Measurements from ENCODE around the gene EHBP1. TPM values are rescaled to one million over a fixed set of nuclear protein-coding genes. Genes with fewer than 3 reads are reported as not detected.

The EHBP1 gene
- polyA plus RNA-seq, 3 donors, result 4.2 to 6.1 (median 6.0) TPM

DNA sequence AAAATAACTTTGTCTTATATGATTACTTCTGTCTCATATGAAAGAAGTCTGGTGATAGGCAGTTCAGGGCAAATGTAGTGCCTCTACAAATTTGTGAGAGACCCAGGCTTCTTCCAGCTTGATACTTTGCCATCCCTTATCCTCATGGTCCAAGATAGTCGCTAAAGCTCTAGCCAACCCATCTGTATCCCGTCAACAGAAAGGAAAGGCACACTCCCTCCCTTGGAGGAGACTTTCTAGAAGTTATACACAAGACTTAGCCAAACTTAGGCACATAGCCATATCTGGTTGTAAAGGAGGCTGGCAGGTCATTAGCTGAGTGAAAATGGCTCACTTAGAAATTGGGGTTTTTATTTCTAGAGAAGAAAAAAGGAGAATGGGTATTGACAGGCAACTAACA lies 14.3 kb upstream of the EHBP1 start:
- Histone ChIP-seq H2AFZ (ENCODE audit: insufficient read depth, low read depth, low read length, poor library complexity, severe bottlenecking) (no peak overlapping the region), H3K4me2 (replicated peaks; ENCODE audit: extremely low read depth, low read length, poor library complexity, severe bottlenecking) (no peak overlapping the region), H4K20me1 (ENCODE audit: insufficient read depth, low read length) (no peaks in the 10 kb centered on the region), H3K9me3 (replicated peaks in 1 of 2; ENCODE audit: control insufficient read depth in 1 of 2, insufficient read depth in 1 of 2, low read length in 2 of 2) (no peaks in the 10 kb centered on the region), H3K79me2 (ENCODE audit: insufficient read depth, low read length) (no peaks in the 10 kb centered on the region), H3K4me1 (ENCODE audit: control insufficient read depth in 1 of 2, insufficient read depth in 2 of 2, low read length in 2 of 2) (no peaks in the 10 kb centered on the region), H3K36me3 (replicated peaks in 1 of 2; ENCODE audit: control insufficient read depth in 1 of 2, insufficient read depth in 2 of 2, low read length in 2 of 2) (no peaks in the 10 kb centered on the region), H3K27ac (ENCODE audit: low read depth in 1 of 2, low read length in 2 of 2) (no peak overlapping the region), H3K4me3 (replicated peaks in 1 of 3; ENCODE audit: low read depth in 2 of 3, low read length in 3 of 3) (no peak overlapping the region), H3K9ac (ENCODE audit: insufficient read depth, low read length, poor library complexity, severe bottlenecking) (no peak overlapping the region), H3K27me3 (ENCODE audit: control insufficient read depth in 2 of 2, insufficient read depth in 2 of 2, low read length in 2 of 2) (no peaks in the 10 kb centered on the region)
- DNase-seq, result no peak
- no peaks in the 10 kb centered on the region for H3K4me1 Mint-ChIP-seq
- no peak overlapping the region for H3K27ac Mint-ChIP-seq
- no peaks in the 10 kb centered on the region for H3K36me3 Mint-ChIP-seq
- WGBS (ENCODE audit: insufficient coverage), result no CpG with 5 or more reads among the region's 2 CpGs
- peaks cover 0 to 2% (median 0%) of the 10 kb centered on the region in 7 donors for H3K9me3 Mint-ChIP-seq
- intact Hi-C loops (cut with micrococcal nuclease), result no loop called here
- no peak overlapping the region for H3K4me3 Mint-ChIP-seq
- H3K27me3 Mint-ChIP-seq (ENCODE audit: low read depth in 3 of 3), result peaks cover 0 to 5% (median 1%) of the 10 kb centered on the region in 3 donors
- TF ChIP-seq, protein P1, sequence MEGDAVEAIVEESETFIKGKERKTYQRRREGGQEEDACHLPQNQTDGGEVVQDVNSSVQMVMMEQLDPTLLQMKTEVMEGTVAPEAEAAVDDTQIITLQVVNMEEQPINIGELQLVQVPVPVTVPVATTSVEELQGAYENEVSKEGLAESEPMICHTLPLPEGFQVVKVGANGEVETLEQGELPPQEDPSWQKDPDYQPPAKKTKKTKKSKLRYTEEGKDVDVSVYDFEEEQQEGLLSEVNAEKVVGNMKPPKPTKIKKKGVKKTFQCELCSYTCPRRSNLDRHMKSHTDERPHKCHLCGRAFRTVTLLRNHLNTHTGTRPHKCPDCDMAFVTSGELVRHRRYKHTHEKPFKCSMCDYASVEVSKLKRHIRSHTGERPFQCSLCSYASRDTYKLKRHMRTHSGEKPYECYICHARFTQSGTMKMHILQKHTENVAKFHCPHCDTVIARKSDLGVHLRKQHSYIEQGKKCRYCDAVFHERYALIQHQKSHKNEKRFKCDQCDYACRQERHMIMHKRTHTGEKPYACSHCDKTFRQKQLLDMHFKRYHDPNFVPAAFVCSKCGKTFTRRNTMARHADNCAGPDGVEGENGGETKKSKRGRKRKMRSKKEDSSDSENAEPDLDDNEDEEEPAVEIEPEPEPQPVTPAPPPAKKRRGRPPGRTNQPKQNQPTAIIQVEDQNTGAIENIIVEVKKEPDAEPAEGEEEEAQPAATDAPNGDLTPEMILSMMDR (IDR thresholded peaks at IDR 0.05), result no peak

DNA sequence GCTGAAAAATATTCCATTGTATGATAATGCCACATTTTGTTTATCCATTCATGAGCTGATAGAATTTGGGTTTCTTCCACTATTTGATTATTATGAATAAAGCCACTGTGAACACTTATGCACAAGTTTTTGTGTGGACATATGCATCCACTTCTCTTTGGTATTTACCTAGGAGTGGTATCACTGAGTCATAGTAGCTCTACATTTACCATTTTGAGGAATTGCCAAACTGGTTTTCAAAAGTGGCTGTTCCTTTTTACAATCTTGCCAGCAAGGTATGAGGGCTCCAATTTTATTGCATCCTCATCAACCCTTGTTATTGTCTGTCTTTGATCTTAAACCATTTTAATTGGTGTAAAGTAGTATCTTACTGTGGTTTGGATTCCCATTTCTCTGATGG lies 13.3 kb upstream of the EHBP1 start:
- Mint-ChIP-seq H3K36me3 (no peaks in the 10 kb centered on the region), H3K27ac (no peak overlapping the region), H3K4me1 (no peaks in the 10 kb centered on the region), H3K4me3 (no peak overlapping the region), H3K9me3 (peaks cover 0 to 4% (median 0%) of the 10 kb centered on the region in 7 donors), H3K27me3 (ENCODE audit: low read depth in 3 of 3) (peaks cover 0 to 2% (median 1%) of the 10 kb centered on the region in 3 donors)
- no peak for DNase-seq
- no peaks in the 10 kb centered on the region for H3K36me3 ChIP-seq (replicated peaks in 1 of 2; ENCODE audit: control insufficient read depth in 1 of 2, insufficient read depth in 2 of 2, low read length in 2 of 2)
- H3K4me2 ChIP-seq (replicated peaks; ENCODE audit: extremely low read depth, low read length, poor library complexity, severe bottlenecking), result no peak overlapping the region
- no peaks in the 10 kb centered on the region for H3K4me1 ChIP-seq (ENCODE audit: control insufficient read depth in 1 of 2, insufficient read depth in 2 of 2, low read length in 2 of 2)
- intact Hi-C loops (cut with micrococcal nuclease), result no loop called here
- no peak overlapping the region for H3K9ac ChIP-seq (ENCODE audit: insufficient read depth, low read length, poor library complexity, severe bottlenecking)
- TF ChIP-seq, protein P1 (IDR thresholded peaks at IDR 0.05), result no peak
- no peaks in the 10 kb centered on the region for H3K27me3 ChIP-seq (ENCODE audit: control insufficient read depth in 2 of 2, insufficient read depth in 2 of 2, low read length in 2 of 2)
- no peak overlapping the region for H3K27ac ChIP-seq (ENCODE audit: low read depth in 1 of 2, low read length in 2 of 2)
- H3K9me3 ChIP-seq (replicated peaks in 1 of 2; ENCODE audit: control insufficient read depth in 1 of 2, insufficient read depth in 1 of 2, low read length in 2 of 2), result no peaks in the 10 kb centered on the region
- H2AFZ ChIP-seq (ENCODE audit: insufficient read depth, low read depth, low read length, poor library complexity, severe bottlenecking), result no peak overlapping the region
- H4K20me1 ChIP-seq (ENCODE audit: insufficient read depth, low read length), result no peaks in the 10 kb centered on the region
- H3K79me2 ChIP-seq (ENCODE audit: insufficient read depth, low read length), result no peaks in the 10 kb centered on the region
- H3K4me3 ChIP-seq (replicated peaks in 1 of 3; ENCODE audit: low read depth in 2 of 3, low read length in 3 of 3), result no peak overlapping the region

All from CD14-positive monocyte (primary cell).